CD4-positive, alpha-beta T cell treated with Interleukin-21 for 1 hour (primary cell): ENCODE results near the gene CA11.

Source experiments
- DNase-seq: peaks from one replicate; pipeline ENCODE4 v3.0.0-alpha.2; 2020

CA11 gene

GRCh38 chr19:48627865-48628314 lies 18.1 kb downstream of the CA11 start:
- DNase-seq: no peak

- no peak for DNase-seq
Observed at GRCh38 chr19:48627201-48627864, 18.7 kb downstream of the CA11 start.

DNA sequence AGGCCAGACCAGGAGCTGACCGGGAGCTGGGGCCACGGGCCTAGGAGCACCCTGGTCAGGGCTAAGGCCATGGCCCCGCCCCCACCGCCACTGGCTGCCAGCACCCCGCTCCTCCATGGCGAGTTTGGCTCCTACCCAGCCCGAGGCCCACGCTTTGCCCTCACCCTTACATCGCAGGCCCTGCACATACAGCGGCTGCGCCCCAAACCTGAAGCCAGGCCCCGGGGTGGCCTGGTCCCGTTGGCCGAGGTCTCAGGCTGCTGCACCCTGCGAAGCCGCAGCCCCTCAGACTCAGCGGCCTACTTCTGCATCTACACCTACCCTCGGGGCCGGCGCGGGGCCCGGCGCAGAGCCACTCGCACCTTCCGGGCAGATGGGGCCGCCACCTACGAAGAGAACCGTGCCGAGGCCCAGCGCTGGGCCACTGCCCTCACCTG lies 20.1 kb downstream of the CA11 start:
- DNase-seq: no peak

- DNase-seq: no peak
Observed at GRCh38 chr19:48624791-48625723, 20.9 kb downstream of the CA11 start.

DNA sequence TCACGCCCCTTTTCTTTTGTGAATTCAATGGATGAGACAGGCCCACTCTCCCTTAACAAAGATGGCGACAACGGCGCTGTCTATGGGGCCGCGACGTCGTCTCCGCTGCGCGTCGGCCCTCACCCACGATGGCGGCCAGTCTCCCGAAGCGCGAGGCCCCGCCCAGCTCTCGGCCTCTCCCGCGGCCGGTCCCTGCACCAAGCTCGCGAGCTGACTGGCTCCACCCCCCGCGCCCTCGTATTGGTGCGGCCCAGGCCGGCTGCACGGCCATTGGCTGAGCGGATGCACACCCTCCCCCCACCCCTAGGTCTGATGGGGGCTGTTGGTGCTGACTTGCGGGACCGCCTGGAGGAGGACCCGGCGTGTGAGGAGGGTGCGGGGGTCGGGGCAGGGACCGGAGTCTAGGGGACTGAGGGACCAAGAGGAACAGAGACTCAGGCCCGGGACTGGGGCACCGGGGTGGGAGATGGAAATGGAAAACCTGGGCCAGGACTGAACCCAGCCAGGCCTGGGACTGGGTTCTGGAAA lies 21.9 kb downstream of the CA11 start:
- DNase-seq: peak; percentile 97

DNA sequence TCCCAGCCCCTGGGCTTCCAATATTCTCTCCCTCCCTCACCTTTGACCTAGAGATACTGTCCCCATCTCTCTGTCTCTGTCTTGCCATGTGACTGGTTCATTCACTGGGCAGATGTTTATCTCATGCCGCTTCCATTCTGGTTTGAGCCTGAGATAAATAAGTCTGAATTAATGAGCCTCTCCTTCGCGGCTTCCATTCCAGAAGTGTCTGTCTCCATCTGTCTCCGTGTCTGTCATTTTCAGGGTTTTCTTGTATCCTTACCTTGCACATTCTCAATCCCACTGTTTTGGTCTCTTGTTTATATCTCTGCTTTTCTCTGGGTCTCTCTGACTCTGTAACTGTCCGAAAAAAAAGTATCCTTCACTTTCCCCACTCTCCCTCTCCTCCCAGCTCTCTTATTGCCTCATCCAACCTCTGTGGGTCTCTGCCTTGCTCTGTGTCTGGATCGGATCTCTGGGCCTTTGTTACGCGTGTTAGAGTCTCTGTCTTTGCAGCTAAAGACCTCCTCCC lies 22.4 kb downstream of the CA11 start:
- no peak for DNase-seq

DNA sequence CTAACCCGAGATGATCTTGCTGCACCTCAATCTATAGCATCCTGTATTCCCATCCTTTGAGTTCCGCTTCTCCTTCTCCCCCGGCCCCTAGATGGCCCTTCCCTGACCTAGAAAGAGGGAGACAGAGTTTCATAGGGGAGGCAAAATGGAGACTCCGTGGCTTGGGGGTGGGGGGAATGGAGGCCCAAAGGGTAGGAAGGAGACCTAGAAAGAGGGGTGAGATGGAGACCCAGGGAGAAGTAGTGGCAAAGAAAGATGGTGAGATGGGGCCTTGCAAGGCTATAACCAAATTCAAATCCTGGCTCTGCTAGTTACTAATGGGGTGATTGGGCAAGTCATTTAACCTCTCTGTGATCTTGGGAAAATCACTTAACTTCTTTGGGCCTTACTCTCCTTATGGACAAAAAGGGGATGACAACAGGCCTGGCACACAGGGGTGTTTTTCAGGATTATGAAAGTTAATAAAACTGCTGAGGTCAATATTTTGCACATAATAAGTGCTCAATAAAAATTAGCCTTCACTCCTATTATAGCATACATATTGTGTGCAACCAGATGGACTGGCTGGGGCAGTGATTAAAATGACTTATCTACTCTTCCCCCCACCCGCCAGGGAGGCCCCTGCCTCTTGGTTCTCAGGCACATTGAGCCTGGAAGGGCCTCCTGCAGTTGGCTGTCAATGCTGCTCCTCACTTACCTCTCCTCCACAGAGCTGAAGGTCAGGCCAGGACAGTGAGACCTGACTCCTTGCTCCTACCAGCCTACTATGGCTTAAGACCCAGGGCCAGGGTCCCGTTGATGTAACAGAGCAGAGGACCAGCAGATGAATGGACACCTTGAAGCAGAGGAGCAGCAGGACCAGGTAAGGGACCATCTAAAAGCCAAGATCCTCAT lies 26.0 kb downstream of the CA11 start:
- DNase-seq: no peak

GRCh38 chr19:48618916-48619691 lies 26.9 kb downstream of the CA11 start, which contains the start of the genes RPL18 and SPHK2:
Gene RPL18, minus strand, starts transcription at chr19:48619178. Its CDS starts 35 bp downstream, at chr19:48619143.
Gene SPHK2, plus strand, starts transcription at chr19:48619506. Its CDS starts 1,009 bp downstream, at chr19:48620515.
- peak; percentile 98 for DNase-seq

DNA sequence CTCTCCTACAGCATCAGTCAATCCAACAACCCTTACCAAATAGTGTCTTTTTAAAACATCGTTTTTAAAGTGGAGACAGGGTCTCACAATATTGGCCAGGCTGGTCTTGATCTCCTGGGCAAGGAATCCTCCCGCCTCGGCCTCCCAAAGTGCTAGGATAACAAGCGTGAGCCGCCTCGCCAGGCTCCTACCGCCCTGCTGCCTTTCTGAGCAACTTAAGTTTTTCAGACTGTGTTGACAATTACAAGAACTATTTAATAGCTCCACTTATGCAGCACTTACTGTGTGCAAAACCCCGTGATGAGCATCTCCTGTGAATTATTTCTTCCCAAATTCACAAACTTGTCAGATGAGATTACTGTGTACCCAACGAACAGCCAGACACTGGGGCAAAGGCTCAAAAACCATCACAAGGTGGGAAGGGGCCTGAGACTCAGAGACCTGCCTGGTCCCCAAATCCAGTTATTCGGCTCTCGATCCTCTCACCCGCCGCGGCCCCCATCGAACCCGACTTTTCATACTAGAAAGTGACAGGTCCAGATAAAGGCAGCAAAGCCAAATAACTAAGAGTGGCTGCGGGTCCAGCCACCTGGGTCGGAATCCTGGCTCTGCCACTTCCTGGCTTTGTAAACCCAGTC lies 27.6 kb downstream of the CA11 start:
- no peak for DNase-seq

- DNase-seq: no peak
Observed at GRCh38 chr19:48617146-48617937, 28.6 kb downstream of the CA11 start.

- peak; percentile 32 for DNase-seq
Observed at GRCh38 chr19:48616491-48617056, 29.4 kb downstream of the CA11 start.

GRCh38 chr19:48616041-48616436 lies 29.9 kb downstream of the CA11 start:
- peak; percentile 30 for DNase-seq

GRCh38 chr19:48615231-48616040 lies 30.6 kb downstream of the CA11 start:
- no peak for DNase-seq

DNA sequence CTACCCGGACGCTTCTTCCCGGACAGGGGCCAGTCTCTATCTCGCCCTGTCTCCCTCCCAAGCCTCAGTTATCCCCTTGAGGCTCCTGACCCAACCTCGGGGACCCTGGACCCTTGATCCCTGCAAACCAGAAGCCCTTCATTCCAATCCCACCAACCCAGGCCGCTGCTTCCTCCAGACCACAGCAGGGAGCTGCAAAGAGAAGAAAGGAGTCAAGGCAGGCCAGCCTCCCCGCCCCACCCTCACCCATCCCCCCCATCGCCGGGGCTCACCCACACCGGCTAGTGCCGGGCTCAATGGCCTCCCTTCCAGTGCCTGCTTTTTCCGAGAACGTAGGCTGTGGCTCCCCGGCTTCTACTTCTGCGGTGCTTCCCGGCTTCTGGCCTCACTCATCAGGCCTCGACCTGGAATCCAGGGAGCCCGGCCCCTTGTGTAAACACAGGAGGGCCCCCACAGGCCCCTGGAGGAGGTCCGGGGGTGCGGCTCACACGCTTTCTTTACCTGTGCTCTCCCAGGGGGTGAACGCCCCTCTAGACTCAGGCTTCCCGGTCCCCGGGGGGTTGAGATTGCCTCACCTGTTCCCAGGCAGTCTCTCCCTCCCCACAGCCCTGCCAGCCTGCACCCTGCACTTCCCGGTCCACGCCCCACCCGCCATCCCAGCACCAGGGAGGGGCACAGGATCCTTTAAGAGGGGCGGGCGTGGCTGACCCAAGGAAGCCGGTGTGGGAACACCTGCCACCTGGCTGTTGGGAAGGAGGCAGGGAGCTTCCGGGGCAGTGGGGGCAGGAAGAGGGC lies 31.4 kb downstream of the CA11 start, which contains the start of gene FAM83E:
FAM83E (minus strand) TSS at position 641 of the 795 bp plus-strand sequence. CDS start 1,704 bp downstream, outside the sequence.
- no peak for DNase-seq

DNA sequence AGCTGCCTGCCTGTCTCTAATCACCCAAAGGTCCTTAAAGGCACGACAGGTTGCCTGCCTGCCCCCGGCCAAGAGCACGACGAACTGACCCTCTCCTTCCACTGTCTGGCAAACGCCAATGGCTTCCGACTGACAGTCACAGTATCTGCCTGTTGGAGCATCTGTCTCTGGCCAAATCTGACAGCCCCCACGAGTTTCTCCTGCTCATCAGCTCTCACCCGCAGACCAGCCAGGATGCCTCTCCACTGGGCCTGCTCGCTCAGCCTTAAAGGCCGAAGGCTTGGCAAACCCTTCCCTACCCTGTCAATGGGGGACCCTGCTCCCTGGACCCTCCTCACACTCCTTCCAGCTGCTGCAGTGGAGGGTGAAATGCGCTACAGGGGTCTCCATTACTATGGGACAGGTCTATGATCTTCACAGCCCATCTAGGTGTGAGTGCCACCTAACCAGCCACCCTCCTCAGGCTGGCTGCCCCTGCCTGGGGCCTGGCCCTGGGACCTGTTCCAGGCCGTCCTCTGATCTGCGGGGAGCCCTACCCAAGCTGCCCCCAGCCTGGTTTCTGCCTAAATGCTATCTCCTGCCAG lies 32.0 kb downstream of the CA11 start:
- DNase-seq: no peak

- DNase-seq: no peak
Observed at GRCh38 chr19:48613024-48613851, 32.7 kb downstream of the CA11 start.
